ENCODE measurements around the gene DPP4. TPM values are rescaled to one million over a fixed set of nuclear protein-coding genes. Genes with fewer than 3 reads are reported as not detected.

The DPP4 gene
- total and polyA plus RNA-seq, 2 experiments from 2014 or later = 1.5 to 2.8 TPM

DNA sequence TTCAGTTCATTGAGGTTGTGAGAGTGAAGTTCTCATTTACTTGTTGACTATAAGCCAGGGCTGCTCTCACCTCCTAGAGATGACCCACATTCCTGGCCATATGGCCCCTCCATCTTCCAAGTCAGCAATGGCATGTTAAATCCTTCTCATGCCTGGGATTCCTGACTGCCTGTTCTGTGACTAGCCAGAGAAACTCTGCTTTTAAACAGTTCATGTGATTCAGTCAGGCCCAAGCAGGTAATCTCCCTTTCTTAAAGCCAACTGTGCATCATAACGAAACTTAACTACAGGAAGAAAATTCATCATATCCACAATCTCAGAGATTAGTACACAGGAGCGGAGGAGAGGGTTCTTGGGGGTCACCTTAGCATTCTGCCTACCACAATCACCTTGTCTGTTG lies 11.5 kb downstream of the DPP4 start (continued):
- TF ChIP-seq, protein P1, sequence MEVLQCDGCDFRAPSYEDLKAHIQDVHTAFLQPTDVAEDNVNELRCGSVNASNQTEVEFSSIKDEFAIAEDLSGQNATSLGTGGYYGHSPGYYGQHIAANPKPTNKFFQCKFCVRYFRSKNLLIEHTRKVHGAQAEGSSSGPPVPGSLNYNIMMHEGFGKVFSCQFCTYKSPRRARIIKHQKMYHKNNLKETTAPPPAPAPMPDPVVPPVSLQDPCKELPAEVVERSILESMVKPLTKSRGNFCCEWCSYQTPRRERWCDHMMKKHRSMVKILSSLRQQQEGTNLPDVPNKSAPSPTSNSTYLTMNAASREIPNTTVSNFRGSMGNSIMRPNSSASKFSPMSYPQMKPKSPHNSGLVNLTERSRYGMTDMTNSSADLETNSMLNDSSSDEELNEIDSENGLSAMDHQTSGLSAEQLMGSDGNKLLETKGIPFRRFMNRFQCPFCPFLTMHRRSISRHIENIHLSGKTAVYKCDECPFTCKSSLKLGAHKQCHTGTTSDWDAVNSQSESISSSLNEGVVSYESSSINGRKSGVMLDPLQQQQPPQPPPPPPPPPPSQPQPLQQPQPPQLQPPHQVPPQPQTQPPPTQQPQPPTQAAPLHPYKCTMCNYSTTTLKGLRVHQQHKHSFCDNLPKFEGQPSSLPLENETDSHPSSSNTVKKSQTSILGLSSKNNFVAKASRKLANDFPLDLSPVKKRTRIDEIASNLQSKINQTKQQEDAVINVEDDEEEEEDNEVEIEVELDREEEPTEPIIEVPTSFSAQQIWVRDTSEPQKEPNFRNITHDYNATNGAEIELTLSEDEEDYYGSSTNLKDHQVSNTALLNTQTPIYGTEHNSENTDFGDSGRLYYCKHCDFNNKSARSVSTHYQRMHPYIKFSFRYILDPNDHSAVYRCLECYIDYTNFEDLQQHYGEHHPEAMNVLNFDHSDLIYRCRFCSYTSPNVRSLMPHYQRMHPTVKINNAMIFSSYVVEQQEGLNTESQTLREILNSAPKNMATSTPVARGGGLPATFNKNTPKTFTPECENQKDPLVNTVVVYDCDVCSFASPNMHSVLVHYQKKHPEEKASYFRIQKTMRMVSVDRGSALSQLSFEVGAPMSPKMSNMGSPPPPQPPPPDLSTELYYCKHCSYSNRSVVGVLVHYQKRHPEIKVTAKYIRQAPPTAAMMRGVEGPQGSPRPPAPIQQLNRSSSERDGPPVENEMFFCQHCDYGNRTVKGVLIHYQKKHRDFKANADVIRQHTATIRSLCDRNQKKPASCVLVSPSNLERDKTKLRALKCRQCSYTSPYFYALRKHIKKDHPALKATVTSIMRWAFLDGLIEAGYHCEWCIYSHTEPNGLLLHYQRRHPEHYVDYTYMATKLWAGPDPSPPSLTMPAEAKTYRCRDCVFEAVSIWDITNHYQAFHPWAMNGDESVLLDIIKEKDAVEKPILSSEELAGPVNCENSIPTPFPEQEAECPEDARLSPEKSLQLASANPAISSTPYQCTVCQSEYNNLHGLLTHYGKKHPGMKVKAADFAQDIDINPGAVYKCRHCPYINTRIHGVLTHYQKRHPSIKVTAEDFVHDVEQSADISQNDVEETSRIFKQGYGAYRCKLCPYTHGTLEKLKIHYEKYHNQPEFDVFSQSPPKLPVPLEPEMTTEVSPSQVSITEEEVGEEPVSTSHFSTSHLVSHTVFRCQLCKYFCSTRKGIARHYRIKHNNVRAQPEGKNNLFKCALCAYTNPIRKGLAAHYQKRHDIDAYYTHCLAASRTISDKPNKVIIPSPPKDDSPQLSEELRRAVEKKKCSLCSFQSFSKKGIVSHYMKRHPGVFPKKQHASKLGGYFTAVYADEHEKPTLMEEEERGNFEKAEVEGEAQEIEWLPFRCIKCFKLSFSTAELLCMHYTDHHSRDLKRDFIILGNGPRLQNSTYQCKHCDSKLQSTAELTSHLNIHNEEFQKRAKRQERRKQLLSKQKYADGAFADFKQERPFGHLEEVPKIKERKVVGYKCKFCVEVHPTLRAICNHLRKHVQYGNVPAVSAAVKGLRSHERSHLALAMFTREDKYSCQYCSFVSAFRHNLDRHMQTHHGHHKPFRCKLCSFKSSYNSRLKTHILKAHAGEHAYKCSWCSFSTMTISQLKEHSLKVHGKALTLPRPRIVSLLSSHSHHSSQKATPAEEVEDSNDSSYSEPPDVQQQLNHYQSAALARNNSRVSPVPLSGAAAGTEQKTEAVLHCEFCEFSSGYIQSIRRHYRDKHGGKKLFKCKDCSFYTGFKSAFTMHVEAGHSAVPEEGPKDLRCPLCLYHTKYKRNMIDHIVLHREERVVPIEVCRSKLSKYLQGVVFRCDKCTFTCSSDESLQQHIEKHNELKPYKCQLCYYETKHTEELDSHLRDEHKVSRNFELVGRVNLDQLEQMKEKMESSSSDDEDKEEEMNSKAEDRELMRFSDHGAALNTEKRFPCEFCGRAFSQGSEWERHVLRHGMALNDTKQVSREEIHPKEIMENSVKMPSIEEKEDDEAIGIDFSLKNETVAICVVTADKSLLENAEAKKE (CRISPR knock-in tag; IDR thresholded peaks at IDR 0.05) = no peak
- no peak for TF ChIP-seq CREB1 (CRISPR knock-in tag; IDR thresholded peaks at IDR 0.05; ENCODE audit: low read depth)
- TF ChIP-seq POLR2AphosphoS5 (IDR thresholded peaks at IDR 0.05; ENCODE audit: low read depth) = no peak
- TF ChIP-seq EZH2phosphoT487 (IDR thresholded peaks at IDR 0.05; ENCODE audit: unreplicated experiment) = no peak
- TF ChIP-seq NANOG (IDR thresholded peaks at IDR 0.05; ENCODE audit: borderline replicate concordance) = no peak
- TF ChIP-seq, protein P2, sequence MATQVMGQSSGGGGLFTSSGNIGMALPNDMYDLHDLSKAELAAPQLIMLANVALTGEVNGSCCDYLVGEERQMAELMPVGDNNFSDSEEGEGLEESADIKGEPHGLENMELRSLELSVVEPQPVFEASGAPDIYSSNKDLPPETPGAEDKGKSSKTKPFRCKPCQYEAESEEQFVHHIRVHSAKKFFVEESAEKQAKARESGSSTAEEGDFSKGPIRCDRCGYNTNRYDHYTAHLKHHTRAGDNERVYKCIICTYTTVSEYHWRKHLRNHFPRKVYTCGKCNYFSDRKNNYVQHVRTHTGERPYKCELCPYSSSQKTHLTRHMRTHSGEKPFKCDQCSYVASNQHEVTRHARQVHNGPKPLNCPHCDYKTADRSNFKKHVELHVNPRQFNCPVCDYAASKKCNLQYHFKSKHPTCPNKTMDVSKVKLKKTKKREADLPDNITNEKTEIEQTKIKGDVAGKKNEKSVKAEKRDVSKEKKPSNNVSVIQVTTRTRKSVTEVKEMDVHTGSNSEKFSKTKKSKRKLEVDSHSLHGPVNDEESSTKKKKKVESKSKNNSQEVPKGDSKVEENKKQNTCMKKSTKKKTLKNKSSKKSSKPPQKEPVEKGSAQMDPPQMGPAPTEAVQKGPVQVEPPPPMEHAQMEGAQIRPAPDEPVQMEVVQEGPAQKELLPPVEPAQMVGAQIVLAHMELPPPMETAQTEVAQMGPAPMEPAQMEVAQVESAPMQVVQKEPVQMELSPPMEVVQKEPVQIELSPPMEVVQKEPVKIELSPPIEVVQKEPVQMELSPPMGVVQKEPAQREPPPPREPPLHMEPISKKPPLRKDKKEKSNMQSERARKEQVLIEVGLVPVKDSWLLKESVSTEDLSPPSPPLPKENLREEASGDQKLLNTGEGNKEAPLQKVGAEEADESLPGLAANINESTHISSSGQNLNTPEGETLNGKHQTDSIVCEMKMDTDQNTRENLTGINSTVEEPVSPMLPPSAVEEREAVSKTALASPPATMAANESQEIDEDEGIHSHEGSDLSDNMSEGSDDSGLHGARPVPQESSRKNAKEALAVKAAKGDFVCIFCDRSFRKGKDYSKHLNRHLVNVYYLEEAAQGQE (IDR thresholded peaks at IDR 0.05; ENCODE audit: unreplicated experiment) = no peak
- no peak for TF ChIP-seq ZNF114 (CRISPR knock-in tag; IDR thresholded peaks at IDR 0.05)

Data from GM23338 (cell line).